Right renal cortex interstitium (tissue), 3 donors: Measurements from ENCODE around the gene ZNF2. TPM values are rescaled to one million over a fixed set of nuclear protein-coding genes. Genes with fewer than 3 reads are reported as not detected.

Experiments
- DNase-seq, 3 donors: peaks; one replicate each; pipeline ENCODE4 v3.0.0-alpha.2; 2013; ENCODE audit warnings: low read depth in 3 of 3, low spot score in 2 of 3
- polyA plus RNA-seq, 3 donors: library from polyadenylated mRNA; unstranded; fragments of 120-200 nt; gene quantifications; one replicate each; pipeline ENCODE4 v1.2.1, GENCODE V29; 2013; ENCODE audit not compliant: insufficient read length in 3 of 3

The ZNF2 gene
- polyA plus RNA-seq, 3 donors = 8.9 to 10.0 (median 10.0) TPM

DNA sequence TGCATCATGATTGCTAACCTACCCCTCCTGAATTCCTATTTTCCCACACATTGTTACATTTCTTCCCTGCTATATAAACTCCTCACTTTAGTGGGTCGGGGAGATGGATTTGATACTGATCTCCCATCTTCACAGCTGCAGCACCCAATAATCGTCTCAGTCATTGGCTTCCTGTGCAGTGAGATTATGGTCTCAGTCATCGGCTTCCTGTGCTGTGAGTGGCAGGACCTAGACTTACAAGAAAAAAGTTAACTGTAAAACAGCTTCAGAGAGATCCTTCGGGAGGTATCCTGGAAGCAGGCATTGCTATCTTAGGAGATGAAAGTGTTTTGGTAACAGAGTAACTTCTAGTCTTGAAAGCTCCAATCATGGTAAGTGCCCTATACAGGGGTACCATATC is 38.3 kb downstream of the ZNF2 start:
- DNase-seq = no peak

DNA sequence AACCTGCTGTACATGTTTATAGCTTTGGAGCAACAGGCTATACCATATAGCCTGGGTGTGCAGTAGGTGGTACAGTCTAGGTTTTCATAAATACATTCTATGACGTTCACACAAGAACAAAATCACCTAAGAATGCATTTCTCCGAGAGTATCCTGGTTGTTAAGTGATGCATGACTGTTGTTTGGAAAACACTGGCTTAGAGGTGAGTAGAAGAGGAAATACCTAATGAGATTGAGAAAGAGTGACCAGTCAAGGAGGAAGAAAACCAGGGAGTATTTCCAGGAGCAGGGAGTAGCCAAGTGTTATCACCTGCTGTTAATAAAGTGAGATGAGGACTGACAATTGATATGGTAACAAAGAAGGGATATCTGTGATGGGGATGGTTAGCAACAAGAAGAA is 38.8 kb downstream of the ZNF2 start:
- DNase-seq = no peak

DNA sequence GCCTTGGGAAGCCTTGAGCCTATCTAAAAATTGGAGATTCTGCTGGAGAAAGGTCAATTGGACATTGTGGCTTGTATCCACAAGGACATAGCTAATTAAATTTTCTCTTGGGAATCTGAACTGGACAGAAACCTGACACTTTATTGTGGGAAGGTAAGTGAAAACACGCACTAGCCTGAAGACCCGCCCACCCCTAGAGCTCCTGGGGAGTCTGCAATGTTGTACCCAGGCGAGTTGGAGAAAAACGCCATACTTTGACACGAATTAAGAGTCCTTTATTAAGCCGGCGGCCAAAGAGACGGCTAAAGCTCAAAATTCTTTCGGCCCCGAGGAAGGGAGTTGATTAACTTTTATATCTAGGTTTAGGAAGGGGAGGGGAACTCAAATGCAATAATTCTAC is 40.5 kb downstream of the ZNF2 start:
- no peak for DNase-seq

DNA sequence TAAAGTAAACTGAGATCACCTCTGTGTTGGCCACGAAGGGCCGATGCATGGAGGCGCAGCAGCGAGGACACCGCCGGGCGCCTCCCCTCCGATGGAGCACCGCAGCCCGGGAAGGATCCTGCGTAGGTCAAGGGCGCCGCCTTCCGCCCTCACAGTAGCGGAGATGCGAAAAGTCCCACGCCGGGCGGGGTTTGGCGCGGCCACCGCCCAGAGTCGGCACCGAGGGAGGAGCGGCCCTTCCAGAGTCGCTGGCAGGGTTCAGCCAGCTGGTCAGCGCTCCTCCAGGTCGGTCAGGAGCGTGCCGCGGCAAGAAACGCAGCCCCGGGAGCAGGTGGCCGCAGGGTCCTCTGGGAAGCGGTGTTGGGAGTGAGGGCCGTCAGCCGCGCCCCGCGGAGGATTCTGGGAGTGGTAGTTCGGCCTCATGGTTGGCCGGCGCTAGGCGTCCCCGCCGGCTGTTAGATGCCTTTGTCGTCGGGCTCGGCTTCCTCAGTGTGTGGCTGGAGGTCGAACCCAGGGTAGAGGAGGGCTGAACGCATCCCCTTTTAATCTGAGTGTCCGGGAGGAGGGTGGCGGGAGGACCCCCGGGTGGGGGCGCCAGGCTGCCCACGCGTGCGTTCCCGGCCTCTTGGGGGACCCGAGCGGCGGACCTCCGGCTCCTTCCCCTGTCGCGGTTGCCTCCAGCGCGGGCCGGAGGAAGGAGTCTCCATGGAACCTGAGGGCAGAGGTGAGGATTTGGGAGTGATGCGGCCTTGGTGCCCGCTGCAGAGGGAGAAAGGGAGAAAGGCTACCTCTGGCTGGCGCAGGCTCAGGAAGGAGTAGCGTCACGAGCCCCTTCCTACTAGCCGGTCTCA is 41.7 kb downstream of the ZNF2 start, which contains the start of gene ZNF892:
Gene ZNF892, plus strand, starts transcription at position 411 of the 851 bp plus-strand sequence. Its CDS starts 295 bp downstream, at position 706.
- peak; percentile 66 to 84 (median 77) for DNase-seq

DNA sequence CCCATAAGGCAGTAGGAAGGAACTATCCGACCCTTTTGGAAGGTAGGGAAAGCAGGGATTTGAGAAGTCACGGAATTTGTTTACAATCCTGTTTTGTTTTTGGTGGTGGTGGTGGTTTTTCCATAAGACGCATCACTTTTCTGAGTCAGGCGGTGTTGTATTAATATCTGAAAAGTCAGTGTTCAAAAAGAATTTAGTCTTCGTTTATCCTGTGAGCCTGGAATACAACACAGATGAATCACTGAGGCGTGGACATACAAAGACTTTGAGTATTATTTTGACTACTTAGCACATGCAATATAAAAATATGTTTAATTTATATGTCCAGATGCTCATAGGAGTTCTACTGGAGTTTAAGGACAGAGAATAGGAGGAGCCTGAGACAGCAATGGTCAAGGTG is 42.5 kb downstream of the ZNF2 start:
- DNase-seq = no peak

DNA sequence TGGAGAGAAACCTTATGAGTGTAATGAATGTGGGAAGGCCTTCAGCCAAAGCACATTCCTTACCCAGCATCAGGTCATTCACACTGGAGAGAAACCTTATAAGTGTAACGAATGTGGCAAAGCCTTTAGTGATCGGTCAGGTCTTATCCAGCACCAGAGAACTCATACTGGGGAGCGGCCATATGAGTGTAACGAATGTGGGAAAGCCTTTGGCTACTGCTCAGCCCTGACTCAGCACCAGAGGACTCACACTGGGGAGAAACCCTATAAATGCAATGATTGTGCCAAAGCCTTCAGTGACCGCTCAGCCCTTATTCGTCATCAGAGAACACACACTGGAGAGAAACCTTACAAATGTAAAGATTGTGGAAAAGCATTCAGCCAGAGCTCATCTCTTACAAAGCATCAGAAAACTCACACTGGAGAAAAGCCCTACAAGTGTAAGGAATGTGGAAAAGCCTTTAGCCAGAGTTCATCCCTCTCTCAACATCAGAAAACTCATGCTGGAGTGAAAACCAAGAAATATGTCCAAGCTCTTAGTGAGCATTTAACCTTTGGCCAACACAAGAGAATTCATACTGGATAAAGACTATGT is 49.5 kb downstream of the ZNF2 start:
- DNase-seq = no peak

DNA sequence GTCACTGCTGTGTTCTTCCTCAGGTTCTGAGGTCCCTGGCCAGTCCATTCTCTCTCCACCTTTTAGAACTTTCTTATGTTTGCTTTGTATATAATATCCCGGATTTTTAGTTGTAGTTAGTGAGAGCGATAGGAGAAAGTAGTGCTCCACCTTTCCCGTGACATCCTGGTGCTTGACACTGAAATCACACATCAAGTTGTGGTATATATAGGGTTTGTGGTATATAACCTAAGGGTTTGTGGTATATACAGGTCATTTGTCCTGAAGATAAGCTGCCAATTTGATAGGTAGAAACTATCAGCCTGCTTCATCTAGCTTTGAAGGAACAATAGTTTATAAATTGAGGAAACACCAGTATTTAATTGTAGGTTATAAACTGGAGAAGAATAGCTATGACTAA is 54.8 kb downstream of the ZNF2 start:
- DNase-seq = no peak

DNA sequence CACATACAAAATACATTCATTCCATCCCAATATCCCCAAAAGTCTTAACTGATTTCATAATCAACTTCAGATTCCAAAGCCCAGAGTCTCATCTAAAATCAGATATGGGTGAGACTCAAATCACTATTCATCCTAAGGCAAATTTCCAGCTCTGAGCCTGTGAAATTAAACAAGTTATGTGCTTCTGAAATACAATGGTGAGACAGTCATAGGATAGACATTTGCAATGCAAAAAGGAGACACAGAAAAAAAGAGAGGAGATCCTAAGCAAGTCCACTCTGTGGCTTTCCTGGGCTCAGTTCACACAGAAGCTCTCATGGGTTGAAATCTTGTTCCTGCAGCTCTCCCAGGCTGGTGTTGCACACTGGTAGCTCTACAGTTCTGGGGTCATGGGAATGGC is 60.0 kb downstream of the ZNF2 start:
- DNase-seq = no peak

DNA sequence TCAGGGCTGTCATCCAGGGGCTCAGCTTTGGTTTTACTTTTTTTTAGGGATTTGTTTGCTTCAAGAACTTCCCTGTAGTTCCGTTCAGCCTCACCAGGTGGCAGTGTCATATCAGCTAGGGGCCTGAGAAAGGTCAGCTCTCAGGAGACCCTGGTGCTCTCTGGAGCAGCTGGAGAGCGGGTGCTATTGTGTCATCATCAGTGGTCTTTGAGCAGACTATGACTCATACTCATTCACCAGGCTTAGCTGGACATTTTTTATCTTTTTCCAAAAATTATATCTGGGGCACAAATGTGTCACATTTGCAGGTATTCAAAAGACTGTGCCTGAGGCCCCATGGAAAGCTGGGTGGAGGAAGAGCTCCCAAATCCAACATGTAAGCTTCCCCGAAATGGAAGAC is 66.1 kb downstream of the ZNF2 start:
- peak in 2 of 3 donors; percentile 27 to 36 for DNase-seq

DNA sequence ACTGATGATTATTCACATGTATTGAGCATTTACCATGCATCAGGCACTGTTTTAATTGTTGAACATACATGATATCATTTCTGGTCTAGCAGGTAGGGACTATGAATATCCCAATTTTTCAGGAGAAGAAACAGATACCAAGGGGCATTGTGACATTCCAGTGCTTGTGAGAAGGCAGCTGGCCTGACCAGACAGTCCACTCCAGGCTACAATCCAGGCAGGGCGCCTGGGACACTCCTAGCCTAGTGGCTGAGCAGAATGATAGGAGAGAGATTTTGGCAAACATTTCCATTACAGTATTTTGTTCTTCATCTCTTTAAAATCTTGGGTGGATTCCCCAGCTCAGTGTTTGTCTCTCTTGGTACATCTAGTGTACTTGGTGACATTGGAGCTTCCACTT is 66.6 kb downstream of the ZNF2 start:
- no peak for DNase-seq

Other genes starting within 250 kb of the ZNF2 start
- gene MAL, start 140.1 kb upstream of the ZNF2 start, polyA plus RNA-seq = 100 to 1,000 TPM; 306 to 365 (median 323) TPM
- gene MRPS5, start 44.0 kb upstream of the ZNF2 start, polyA plus RNA-seq = 10 to 100 TPM; 67.2 to 69.8 (median 67.5) TPM
- gene ZNF514, start 6.0 kb upstream of the ZNF2 start, polyA plus RNA-seq = 10 to 100 TPM; 20.7 to 23.4 (median 21.6) TPM
- gene ZNF892, start 41.7 kb downstream of the ZNF2 start, polyA plus RNA-seq = 1 to 10 TPM; 3.9 to 5.1 (median 4.3) TPM
- gene PROM2, start 108.6 kb downstream of the ZNF2 start, polyA plus RNA-seq = 10 to 100 TPM; 22.8 to 34.5 (median 31.0) TPM
- 10 to 100 TPM; 14.0 to 14.7 (median 14.4) TPM for gene KCNIP3, start 131.5 kb downstream of the ZNF2 start, polyA plus RNA-seq
- gene FAHD2A, start 236.9 kb downstream of the ZNF2 start, polyA plus RNA-seq = 10 to 100 TPM; 34.3 to 37.7 (median 36.8) TPM